B cell (primary cell): Measurements from ENCODE around the gene FBXL13. TPM values are rescaled to one million over a fixed set of nuclear protein-coding genes. Genes with fewer than 3 reads are reported as not detected.

Source experiments
- ATAC-seq: fragments of 200-7000 bp; cut with Tn5 transposase; one replicate; pipeline ENCODE4 v1.10.0; 2021; ENCODE audit warnings: low read depth, mild to moderate bottlenecking, moderate number of reproducible peaks, moderate library complexity
- CTCF ChIA-PET: fragments of 350-600 bp; sonication (Branson Sonifier 250); formaldehyde crosslinking; loops from one replicate; lab custom pipeline; 2021; ENCODE audit warnings: antibody characterized with exemption, inconsistent platforms; lab: Charles Lee
- POLR2A ChIA-PET: fragments of 350-600 bp; sonication (Branson Sonifier 250); formaldehyde crosslinking; loops from one replicate; lab custom pipeline; 2021; ENCODE audit warnings: antibody characterized with exemption; lab: Charles Lee
- DNase-seq: peaks from one replicate; pipeline ENCODE4 v3.0.0; 2013
- H2AFZ ChIP-seq: 2 replicates; pipeline ENCODE4 v1.6.1; 2012; ENCODE audit warnings: mild to moderate bottlenecking, low read depth, low read length; ENCODE audit not compliant: insufficient read depth, poor library complexity, severe bottlenecking
- H3K27ac ChIP-seq, 2 donors: 1 replicate in 1 of 2; 2 replicates in 1 of 2; pipeline ENCODE4 v1.5.1; 2012 to 2013; ENCODE audit warnings: low read length in 2 of 2, mild to moderate bottlenecking in 2 of 2, moderate library complexity in 1 of 2
- H3K27me3 ChIP-seq, 4 experiments: fragments of 200-600 bp in 1 of 4; sonication (generic) in 1 of 4; replicated peaks in 1 of 4; 1 replicate in 2 of 4; 2 replicates in 2 of 4; pipeline versions ENCODE4 v1.6.1 to v1.7.0; 2013 to 2016; ENCODE audit warnings: low read length in 3 of 4, mild to moderate bottlenecking in 2 of 4, mixed read lengths in 1 of 4, moderate library complexity in 1 of 4; ENCODE audit not compliant: insufficient read depth in 4 of 4, control insufficient read depth in 3 of 4; ENCODE audit errors: control extremely low read depth in 1 of 4
- H3K36me3 ChIP-seq, 2 experiments: replicated peaks in 1 of 2; 1 replicate in 1 of 2; 2 replicates in 1 of 2; pipeline versions ENCODE4 v1.6.1 to v1.7.1; 2013; ENCODE audit warnings: low read length in 1 of 2; ENCODE audit not compliant: insufficient read depth in 2 of 2, control insufficient read depth in 1 of 2; ENCODE audit errors: control extremely low read depth in 1 of 2, extremely low read depth in 1 of 2
- H3K4me1 ChIP-seq, 2 donors: fragments of 200-600 bp in 1 of 2; sonication (generic) in 1 of 2; 1 replicate in 1 of 2; 2 replicates in 1 of 2; pipeline versions ENCODE4 v1.5.1 to v1.6.1; 2013 to 2017; ENCODE audit warnings: low read length in 2 of 2; ENCODE audit not compliant: control insufficient read depth in 2 of 2, insufficient read depth in 2 of 2
- H3K4me2 ChIP-seq: replicated peaks from 2 replicates; pipeline ENCODE3; 2012; ENCODE audit warnings: mild to moderate bottlenecking, low read depth, low read length; ENCODE audit not compliant: poor library complexity, severe bottlenecking
- H3K4me3 ChIP-seq, 5 experiments: fragments of 200-600 bp in 1 of 5; sonication (generic) in 1 of 5; 1 replicate in 3 of 5; 2 replicates in 2 of 5; pipeline versions ENCODE4 v1.5.1 to v1.7.0; 2011 to 2016; ENCODE audit warnings: low read length in 4 of 5, mild to moderate bottlenecking in 4 of 5, low read depth in 2 of 5, control low read depth in 1 of 5, moderate library complexity in 1 of 5; ENCODE audit not compliant: insufficient read depth in 1 of 5; ENCODE audit errors: control extremely low read depth in 1 of 5, extremely low read depth in 1 of 5
- H3K79me2 ChIP-seq: fragments of 200-600 bp; sonication (generic); one replicate; pipeline ENCODE4 v1.6.0; 2016; ENCODE audit warnings: low read length; ENCODE audit not compliant: control insufficient read depth, insufficient read depth
- H3K9ac ChIP-seq: fragments of 200-600 bp; sonication (generic); 2 replicates; pipeline ENCODE4 v1.6.1; 2017; ENCODE audit warnings: mild to moderate bottlenecking, low read length, moderate library complexity
- H3K9me3 ChIP-seq, 3 donors: one replicate each; pipeline versions ENCODE4 v1.6.1 to v1.7.1; 2013; ENCODE audit warnings: low read length in 2 of 3; ENCODE audit not compliant: control insufficient read depth in 2 of 3, insufficient read depth in 1 of 3; ENCODE audit errors: control extremely low read depth in 1 of 3
- H4K20me1 ChIP-seq: 2 replicates; pipeline ENCODE4 v1.6.0; 2012; ENCODE audit warnings: mild to moderate bottlenecking, low read length; ENCODE audit not compliant: insufficient read depth, control insufficient read depth, poor library complexity, severe bottlenecking
- H3K27ac Mint-ChIP-seq: one replicate; pipeline ENCODE4 v1.8.0; 2021; ENCODE audit warnings: mixed read lengths
- H3K27me3 Mint-ChIP-seq: one replicate; pipeline ENCODE4 v1.8.0; 2021; ENCODE audit warnings: mixed read lengths
- H3K4me1 Mint-ChIP-seq: one replicate; pipeline ENCODE4 v1.8.0; 2021; ENCODE audit warnings: mixed read lengths
- H3K4me3 Mint-ChIP-seq: one replicate; pipeline ENCODE4 v1.8.0; 2021; ENCODE audit warnings: mixed read lengths
- H3K9me3 Mint-ChIP-seq: one replicate; pipeline ENCODE4 v1.8.0; 2022; ENCODE audit warnings: mixed read lengths; ENCODE audit not compliant: insufficient read depth
- CTCF ChIP-seq: fragments of 200-600 bp; IDR thresholded peaks from one replicate; pipeline ENCODE4 v1.8.0; 2022; ENCODE audit warnings: antibody characterized with exemption, mild to moderate bottlenecking
- EZH2 ChIP-seq: IDR thresholded peaks from 2 replicates; pipeline ENCODE4 v1.6.1; 2012; ENCODE audit warnings: borderline replicate concordance, low read depth, mild to moderate bottlenecking, moderate library complexity, low read length; ENCODE audit not compliant: insufficient read depth, poor library complexity, severe bottlenecking
- WGBS: methylation state at CpG from one replicate; pipeline ENCODE4 v1.1.5; 2013; ENCODE audit warnings: missing lambda C conversion rate; ENCODE audit not compliant: insufficient coverage; 5-methylcytosine and 5-hydroxymethylcytosine counted together
- intact Hi-C: fragments of 100-400 bp; cut with micrococcal nuclease; formaldehyde crosslinking; loops from one replicate; pipeline ENCODE4 v1.10.0; 2022
- polyA plus RNA-seq: library from polyadenylated mRNA; depleted of rRNA; stranded (reverse); fragments of >200 nt; gene quantifications from 2 replicates; pipeline ENCODE4 v1.2.3, GENCODE V29; 2012
- total RNA-seq, 2 donors: library from RNA; stranded (reverse); fragments of 120-200 nt in 1 of 2; gene quantifications; 1 replicate in 1 of 2; 2 replicates in 1 of 2; pipeline versions ENCODE4 v1.2.3 to v1.2.4, GENCODE V29; 2013 to 2022

The FBXL13 gene
- total and polyA plus RNA-seq, 2 donors (not counting 1 experiment from before 2014, with no cell fraction given) = 0.22 to 4.0 TPM

GRCh38 chr7:102994567-102994966 lies 80.0 kb downstream of the FBXL13 start:
- Histone ChIP-seq H2AFZ (no peak overlapping the region), H3K27me3 (no peaks in the 10 kb centered on the region), H3K4me1 (no peaks in the 10 kb centered on the region), H3K27ac (no peak overlapping the region), H3K4me3 (no peak overlapping the region), H3K9ac (no peak overlapping the region), H3K36me3 (no peaks in the 10 kb centered on the region), H3K9me3 (peaks cover 0 to 3% (median 0%) of the 10 kb centered on the region in 3 donors), H4K20me1 (no peaks in the 10 kb centered on the region), H3K4me2 (no peak overlapping the region), H3K79me2 (no peaks in the 10 kb centered on the region)
- ChIA-PET POLR2A (no interaction called here), CTCF (interaction anchor here (0.9 kb wide), 1 partner anchor 38 kb away, joined by 3 read pairs; no protein-coding TSS in a partner anchor)
- DNase-seq = no peak
- no peaks in the 10 kb centered on the region for H3K4me1 Mint-ChIP-seq
- no peaks in the 10 kb centered on the region for H3K27me3 Mint-ChIP-seq
- no peak for ATAC-seq
- no peak overlapping the region for H3K27ac Mint-ChIP-seq
- intact Hi-C loops = no loop called here
- TF ChIP-seq EZH2 = no peak
- TF ChIP-seq CTCF = no peak
- H3K9me3 Mint-ChIP-seq = no peaks in the 10 kb centered on the region
- 89% methylated on average over 1 of the region's 3 CpGs for WGBS
- no peak overlapping the region for H3K4me3 Mint-ChIP-seq

- Histone ChIP-seq H3K9ac (no peak overlapping the region), H3K4me1 (no peaks in the 10 kb centered on the region), H3K9me3 (peaks cover 0 to 3% (median 0%) of the 10 kb centered on the region in 3 donors), H3K27ac (no peak overlapping the region), H4K20me1 (no peaks in the 10 kb centered on the region), H2AFZ (no peak overlapping the region), H3K36me3 (no peaks in the 10 kb centered on the region), H3K79me2 (no peaks in the 10 kb centered on the region), H3K4me2 (no peak overlapping the region), H3K4me3 (no peak overlapping the region), H3K27me3 (no peaks in the 10 kb centered on the region)
- TF ChIP-seq EZH2 (no peak), CTCF (no peak)
- no peaks in the 10 kb centered on the region for H3K9me3 Mint-ChIP-seq
- ChIA-PET CTCF (no interaction called here), POLR2A (no interaction called here)
- DNase-seq (no peak), ATAC-seq (no peak)
- intact Hi-C loops = no loop called here
- peaks cover 6% of the 10 kb centered on the region for H3K4me1 Mint-ChIP-seq
- no peaks in the 10 kb centered on the region for H3K27me3 Mint-ChIP-seq
- H3K4me3 Mint-ChIP-seq = no peak overlapping the region
- no CpG with 5 or more reads among the region's 1 CpG for WGBS
- no peak overlapping the region for H3K27ac Mint-ChIP-seq
Observed at GRCh38 chr7:102993718-102994029, 80.9 kb downstream of the FBXL13 start.
